K562 (cell line): Measurements from ENCODE around the gene GNAQ. TPM values are rescaled to one million over a fixed set of nuclear protein-coding genes. Genes with fewer than 3 reads are reported as not detected.

Experiments used
- ATAC-seq: fragments of 200-7000 bp; cut with Tn5 transposase; 3 replicates; pipeline ENCODE4 v1.9.1; 2020; ENCODE audit warnings: moderate library complexity
- BruUV-seq: library from RNA; stranded (reverse); fragments of 400-500 nt; replicated peaks from 2 replicates; lab custom pipeline; 2021; lab: Mats Ljungman, UMichigan
- CTCF ChIA-PET: fragments of 300-600 bp; formaldehyde crosslinking; extraction: SDS; loops from one replicate; lab custom pipeline; 2021; ENCODE audit warnings: low intra/inter-chr PET ratio; lab: Yijun Ruan, JAX
- POLR2A ChIA-PET: fragments of 300-600, 350-650 bp; sonication (Branson Sonifier 250); formaldehyde crosslinking; extraction: SDS; loops from one replicate; lab custom pipeline; 2021; ENCODE audit warnings: antibody characterized with exemption, inconsistent platforms; lab: Yijun Ruan, JAX
- DNase-seq, 4 experiments: peaks; one replicate each; pipeline versions ENCODE4 v3.0.0 to v3.0.0-alpha.2; 2011 to 2018; ENCODE audit warnings: low spot score in 3 of 4, mixed read lengths in 3 of 4; ENCODE audit errors: extremely low read depth in 1 of 4
- FAIRE-seq: peaks from 2 replicates; lab custom pipeline; 2011; peaks lifted over from hg19 to GRCh38; lab: Jason Lieb, UNC
- H2AFZ ChIP-seq: 2 replicates; pipeline ENCODE4 v1.6.0; 2011; ENCODE audit warnings: low read depth, low read length, control low read depth, inconsistent platforms
- H3K27ac ChIP-seq: fragments of 200-600 bp; 3 replicates; pipeline ENCODE4 v1.8.0; 2011; ENCODE audit warnings: low read depth, mild to moderate bottlenecking, control low read depth, inconsistent platforms, low read length, moderate library complexity, mixed read lengths; ENCODE audit errors: extremely low read depth
- H3K27me3 ChIP-seq, 2 experiments: fragments of 300-600 bp in 1 of 2; 2 replicates in 1 of 2; 3 replicates in 1 of 2; pipeline versions ENCODE4 v1.6.0 to v1.8.0; 2011; ENCODE audit warnings: inconsistent platforms in 2 of 2, low read length in 2 of 2, mild to moderate bottlenecking in 1 of 2, mixed read lengths in 1 of 2, moderate library complexity in 1 of 2; ENCODE audit not compliant: control insufficient read depth in 2 of 2, insufficient read depth in 2 of 2
- H3K36me3 ChIP-seq: fragments of 300-600 bp; 3 replicates; pipeline ENCODE4 v1.8.0; 2011; ENCODE audit warnings: mild to moderate bottlenecking, low read length, inconsistent platforms; ENCODE audit not compliant: control insufficient read depth, insufficient read depth
- H3K4me1 ChIP-seq, 2 experiments: fragments of 200-600 bp in 1 of 2; replicated peaks in 1 of 2; 2 replicates in 1 of 2; 3 replicates in 1 of 2; pipeline versions ENCODE4 v1.5.1 to v1.8.0; 2011; ENCODE audit warnings: inconsistent platforms in 2 of 2, low read length in 2 of 2, mild to moderate bottlenecking in 1 of 2, mixed read lengths in 1 of 2, moderate library complexity in 1 of 2; ENCODE audit not compliant: control insufficient read depth in 2 of 2, insufficient read depth in 2 of 2
- H3K4me2 ChIP-seq: 2 replicates; pipeline ENCODE4 v1.6.1; 2011; ENCODE audit warnings: low read length, control low read depth, inconsistent platforms, mixed read lengths; ENCODE audit not compliant: insufficient read depth
- H3K4me3 ChIP-seq: fragments of 200-600 bp; sonication (generic), shearing (Covaris generic); 2 replicates; pipeline ENCODE4 v1.5.1; 2016; ENCODE audit warnings: control low read depth, inconsistent platforms
- H3K79me2 ChIP-seq: fragments of 200-600 bp; 3 replicates; pipeline ENCODE4 v1.8.0; 2011; ENCODE audit warnings: low read length, inconsistent platforms; ENCODE audit not compliant: control insufficient read depth, insufficient read depth
- H3K9ac ChIP-seq, 2 experiments: 2 replicates each; pipeline versions ENCODE4 v1.6.0 to v1.6.1; 2011; ENCODE audit warnings: low read depth in 2 of 2, low read length in 2 of 2, control low read depth in 1 of 2, inconsistent platforms in 1 of 2, mild to moderate bottlenecking in 1 of 2, mixed read lengths in 1 of 2; ENCODE audit not compliant: insufficient read depth in 1 of 2
- H3K9me1 ChIP-seq: one replicate; pipeline ENCODE4 v1.6.0; 2011; ENCODE audit warnings: inconsistent platforms, mild to moderate bottlenecking, low read length, moderate library complexity; ENCODE audit not compliant: control insufficient read depth, insufficient read depth
- H3K9me3 ChIP-seq: replicated peaks from 2 replicates; pipeline ENCODE4 v1.5.1; 2011; ENCODE audit warnings: low read depth, low read length, inconsistent platforms; ENCODE audit not compliant: control insufficient read depth, insufficient read depth
- H4K20me1 ChIP-seq: replicated peaks from 2 replicates; pipeline ENCODE4 v1.6.1; 2011; ENCODE audit warnings: low read length, inconsistent platforms, mixed read lengths; ENCODE audit not compliant: control insufficient read depth, insufficient read depth
- ATF3 ChIP-seq, 2 experiments: fragments of 450-650 bp in 1 of 2; sonication (generic) in 1 of 2; formaldehyde crosslinking in 1 of 2; IDR thresholded peaks in 1 of 2; conservative IDR thresholded peaks in 1 of 2; 2 replicates each; pipeline versions ENCODE4 v1.6.1 to v1.8.1; 2016 to 2023; ENCODE audit warnings: mild to moderate bottlenecking in 2 of 2, moderate library complexity in 2 of 2, inconsistent platforms in 1 of 2, missing genetic modification reagents in 1 of 2
- CEBPG ChIP-seq, 3 experiments: fragments of 200-800 bp in 1 of 3; sonication (Bioruptor generic) in 1 of 3; sonication (generic) in 1 of 3; formaldehyde crosslinking in 1 of 3; IDR thresholded peaks in 2 of 3; conservative IDR thresholded peaks in 1 of 3; 2 replicates each; pipeline versions ENCODE4 v1.6.1 to v1.8.0; 2016 to 2022; ENCODE audit warnings: missing compliant biosample characterization in 2 of 3, missing genetic modification characterization in 2 of 3, mild to moderate bottlenecking in 1 of 3, missing genetic modification reagents in 1 of 3
- PRMT5 ChIP-seq: sonication (generic); formaldehyde crosslinking; IDR thresholded peaks from 2 replicates; pipeline ENCODE4 v1.5.0; 2020; ENCODE audit warnings: missing genetic modification reagents
- WGBS: fragments of 100-300 bp; shearing (Covaris generic); methylation state at CpG from one replicate; pipeline ENCODE4 v1.1.6; 2016; ENCODE audit warnings: low coverage, mixed read lengths; ENCODE audit not compliant: insufficient coverage; ENCODE audit errors: missing lambda C conversion rate; 5-methylcytosine and 5-hydroxymethylcytosine counted together
- in situ Hi-C: fragments of 300-500 bp; cut with MboI; formaldehyde crosslinking; loops from 4 replicates; pipeline ENCODE4 v1.15.0; 2018; ENCODE audit warnings: inconsistent platforms, mixed read lengths
- intact Hi-C: fragments of 100-400 bp; cut with micrococcal nuclease; formaldehyde crosslinking; loops from 2 replicates; pipeline ENCODE4 v1.14.2; 2022
- polyA plus RNA-seq, 8 experiments: library from polyadenylated mRNA; depleted of rRNA in 4 of 8; stranded (reverse) in 5 of 8; unstranded in 3 of 8; fragments of >200 nt; fragmentation: Nextera tagmentation in 2 of 8; fragmentation: Illumina TruSeq in 1 of 8; extraction: Ambion mirVana in 2 of 8; extraction: Trizol in 1 of 8; gene quantifications; 2 replicates each; pipeline versions ENCODE4 v1.2.1 to v1.2.3, GENCODE V29; 2011 to 2014; ENCODE audit warnings: inconsistent platforms in 1 of 8, missing spikeins in 1 of 8
- total RNA-seq, 7 experiments: library from RNA; depleted of rRNA in 6 of 7; stranded (reverse); fragments of >200 nt in 6 of 7; fragmentation: Illumina TruSeq in 2 of 7; extraction: Trizol in 2 of 7; gene quantifications; 2 replicates each; pipeline versions ENCODE4 v1.2.1 to v1.2.3, GENCODE V29; 2011 to 2021; ENCODE audit warnings: low replicate concordance in 1 of 7

The GNAQ gene
- total and polyA plus RNA-seq, 9 of the 15 experiments (the other 6 are each of a cell fraction or from before 2014, with no cell fraction given): 4.8 to 27.9 (median 17.5) TPM

- WGBS: no CpG with 5 or more reads among the region's 1 CpG
- Histone ChIP-seq H3K9ac (no peak overlapping the region), H3K9me3 (peaks cover 7% of the 10 kb centered on the region; the same call in 1 of the 2 replicates)
- TF ChIP-seq PRMT5 (CRISPR knock-in tag): no peak
- peak; percentile 67 for TF ChIP-seq ATF3 (IDR thresholded peaks at IDR 0.05)
- no peak for TF ChIP-seq ATF3 (CRISPR knock-in tag; conservative IDR thresholded peaks at IDR 0.05)
- peak; percentile 28; the same call in 1 of the 2 replicates for TF ChIP-seq CEBPG (CRISPR knock-in tag; IDR thresholded peaks at IDR 0.05)
- peak; percentile 46 to 65; a peak in 2 of 4 replicates for TF ChIP-seq CEBPG (tag; conservative IDR thresholded peaks at IDR 0.05 in 1 of 2, IDR thresholded peaks at IDR 0.05 in 1 of 2)
- TF ChIP-seq, all 486 proteins: peak for 2
- CTCF ChIA-PET: no interaction called here
- ATAC-seq: no peak
- H3K4me1 ChIP-seq: no peaks in the 10 kb centered on the region; a peak in 1 of 5 replicates
- no peaks in the 10 kb centered on the region for H4K20me1 ChIP-seq
- no peak for FAIRE-seq
- in situ Hi-C loops (no loop called here), intact Hi-C loops (no loop called here)
- no peaks in the 10 kb centered on the region for H3K9me1 ChIP-seq
- H2AFZ ChIP-seq: no peak overlapping the region
- H3K27ac ChIP-seq: no peak overlapping the region
- POLR2A ChIA-PET: no interaction called here
- H3K27me3 ChIP-seq: no peaks in the 10 kb centered on the region
- H3K4me2 ChIP-seq: no peak overlapping the region
- no peak for DNase-seq
- H3K36me3 ChIP-seq: peaks cover 12% of the 10 kb centered on the region; the same call in 2 of the 3 replicates
- no TSS peak for BruUV-seq
- no peak overlapping the region for H3K4me3 ChIP-seq
- H3K79me2 ChIP-seq: peaks cover 21% of the 10 kb centered on the region; the same call in 2 of the 3 replicates
These were observed 164.7 kb downstream of the GNAQ start for GRCh38 chr9:77866878-77867277.
